Suprapubic skin (tissue), 4 donors: Measurements from ENCODE around the gene GRK4.

ENCODE experiments used
- POLR2A ChIP-seq, 2 donors: fragments of 450-650 bp; IDR thresholded peaks; one replicate each; pipeline ENCODE4 v1.6.1; 2017; ENCODE audit warnings: antibody characterized with exemption in 2 of 2, mild to moderate bottlenecking in 2 of 2, moderate library complexity in 2 of 2
- POLR2AphosphoS5 ChIP-seq, 3 donors: sonication (generic); formaldehyde crosslinking; IDR thresholded peaks; one replicate each; pipeline ENCODE4 v1.6.1; 2017; ENCODE audit warnings: antibody characterized with exemption in 3 of 3
- TF ChIP-seq, protein P1 (sequence below), 2 donors: fragments of 200-600 bp in 1 of 2; fragments of 450-650 bp in 1 of 2; sonication (generic) in 1 of 2; IDR thresholded peaks; one replicate each; pipeline ENCODE4 v1.5.1; 2016 to 2019; ENCODE audit warnings: antibody characterized with exemption in 2 of 2, mild to moderate bottlenecking in 1 of 2, moderate library complexity in 1 of 2

DNA sequence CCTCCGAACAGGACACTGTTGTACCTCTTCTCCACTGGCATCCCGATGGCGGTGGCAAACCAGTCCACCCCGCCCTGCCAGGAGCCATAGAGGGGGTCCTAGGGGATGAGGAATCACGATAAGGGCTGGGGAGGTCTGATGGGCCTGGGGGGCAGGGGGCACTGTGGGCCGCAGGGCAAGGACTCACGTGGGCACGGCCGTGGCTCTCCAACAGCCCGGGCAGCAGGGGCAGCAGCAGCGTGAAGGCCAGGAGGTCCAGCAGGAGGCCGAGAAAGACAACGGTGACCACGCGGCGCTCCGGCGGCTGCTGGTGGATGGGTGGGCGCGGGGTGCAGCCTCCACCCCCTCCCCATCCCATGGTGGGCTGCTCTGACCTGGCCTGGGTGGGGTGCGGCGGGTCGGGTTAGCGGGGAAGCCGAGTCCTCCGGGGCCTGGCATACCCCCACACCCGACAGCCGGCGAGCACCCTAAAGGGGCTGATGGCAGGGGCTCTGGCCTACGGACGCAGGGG, 29.8 kb upstream of the GRK4 start:
- TF ChIP-seq POLR2A (IDR thresholded peaks at IDR 0.05) (no peak), POLR2AphosphoS5 (IDR thresholded peaks at IDR 0.05) (no peak)
- TF ChIP-seq, protein P1, sequence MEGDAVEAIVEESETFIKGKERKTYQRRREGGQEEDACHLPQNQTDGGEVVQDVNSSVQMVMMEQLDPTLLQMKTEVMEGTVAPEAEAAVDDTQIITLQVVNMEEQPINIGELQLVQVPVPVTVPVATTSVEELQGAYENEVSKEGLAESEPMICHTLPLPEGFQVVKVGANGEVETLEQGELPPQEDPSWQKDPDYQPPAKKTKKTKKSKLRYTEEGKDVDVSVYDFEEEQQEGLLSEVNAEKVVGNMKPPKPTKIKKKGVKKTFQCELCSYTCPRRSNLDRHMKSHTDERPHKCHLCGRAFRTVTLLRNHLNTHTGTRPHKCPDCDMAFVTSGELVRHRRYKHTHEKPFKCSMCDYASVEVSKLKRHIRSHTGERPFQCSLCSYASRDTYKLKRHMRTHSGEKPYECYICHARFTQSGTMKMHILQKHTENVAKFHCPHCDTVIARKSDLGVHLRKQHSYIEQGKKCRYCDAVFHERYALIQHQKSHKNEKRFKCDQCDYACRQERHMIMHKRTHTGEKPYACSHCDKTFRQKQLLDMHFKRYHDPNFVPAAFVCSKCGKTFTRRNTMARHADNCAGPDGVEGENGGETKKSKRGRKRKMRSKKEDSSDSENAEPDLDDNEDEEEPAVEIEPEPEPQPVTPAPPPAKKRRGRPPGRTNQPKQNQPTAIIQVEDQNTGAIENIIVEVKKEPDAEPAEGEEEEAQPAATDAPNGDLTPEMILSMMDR (IDR thresholded peaks at IDR 0.05): no peak
